ENCODE measurements around the gene PRDM1.

PRDM1 gene

DNA sequence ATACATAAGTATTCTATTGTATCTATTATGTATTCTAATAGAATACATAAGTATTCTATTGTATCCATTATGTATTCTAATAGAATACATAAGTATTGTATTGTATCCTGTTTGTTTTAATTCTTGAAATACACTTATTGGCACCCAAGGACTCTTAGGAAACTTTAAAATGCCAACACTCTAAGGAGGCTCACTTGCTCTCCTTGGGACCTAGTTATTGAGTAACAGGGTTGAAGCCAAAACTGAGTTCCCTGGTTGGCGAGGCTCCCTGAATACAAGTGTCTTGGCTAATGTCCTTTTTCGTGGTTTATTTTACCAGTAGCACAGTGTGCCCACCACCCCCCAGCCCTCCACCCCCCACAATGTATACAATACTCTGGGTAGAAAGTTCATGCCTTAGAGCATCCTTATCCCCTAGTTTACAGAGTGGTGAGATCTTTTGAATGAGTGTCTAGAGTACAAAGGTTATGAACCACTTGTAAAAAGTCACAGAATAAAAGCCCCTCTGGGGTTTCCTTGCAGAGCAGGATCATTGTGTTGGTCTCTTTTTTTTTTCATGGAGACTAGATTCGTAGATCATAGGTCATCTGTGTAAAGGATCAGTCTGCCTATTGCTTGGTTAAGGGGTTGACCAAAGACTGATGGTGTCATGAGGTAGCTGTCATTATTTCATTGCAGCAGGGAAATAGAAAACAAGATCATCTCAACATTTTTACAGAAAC lies 32.5 kb upstream of the PRDM1 start:
- Mint-ChIP-seq H3K9me3 (no peaks in the 10 kb centered on the region), H3K4me3 (no peak overlapping the region), H3K4me1 (peaks cover 76% of the 10 kb centered on the region), H3K27ac (no peak overlapping the region), H3K27me3 (ENCODE audit: low read depth, poor library complexity) (peaks cover 9% of the 10 kb centered on the region), H3K36me3 (ENCODE audit: low read depth) (no peaks in the 10 kb centered on the region)
- no peak for DNase-seq
- TF ChIP-seq, protein P1, sequence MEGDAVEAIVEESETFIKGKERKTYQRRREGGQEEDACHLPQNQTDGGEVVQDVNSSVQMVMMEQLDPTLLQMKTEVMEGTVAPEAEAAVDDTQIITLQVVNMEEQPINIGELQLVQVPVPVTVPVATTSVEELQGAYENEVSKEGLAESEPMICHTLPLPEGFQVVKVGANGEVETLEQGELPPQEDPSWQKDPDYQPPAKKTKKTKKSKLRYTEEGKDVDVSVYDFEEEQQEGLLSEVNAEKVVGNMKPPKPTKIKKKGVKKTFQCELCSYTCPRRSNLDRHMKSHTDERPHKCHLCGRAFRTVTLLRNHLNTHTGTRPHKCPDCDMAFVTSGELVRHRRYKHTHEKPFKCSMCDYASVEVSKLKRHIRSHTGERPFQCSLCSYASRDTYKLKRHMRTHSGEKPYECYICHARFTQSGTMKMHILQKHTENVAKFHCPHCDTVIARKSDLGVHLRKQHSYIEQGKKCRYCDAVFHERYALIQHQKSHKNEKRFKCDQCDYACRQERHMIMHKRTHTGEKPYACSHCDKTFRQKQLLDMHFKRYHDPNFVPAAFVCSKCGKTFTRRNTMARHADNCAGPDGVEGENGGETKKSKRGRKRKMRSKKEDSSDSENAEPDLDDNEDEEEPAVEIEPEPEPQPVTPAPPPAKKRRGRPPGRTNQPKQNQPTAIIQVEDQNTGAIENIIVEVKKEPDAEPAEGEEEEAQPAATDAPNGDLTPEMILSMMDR (IDR thresholded peaks at IDR 0.05), result no peak

DNA sequence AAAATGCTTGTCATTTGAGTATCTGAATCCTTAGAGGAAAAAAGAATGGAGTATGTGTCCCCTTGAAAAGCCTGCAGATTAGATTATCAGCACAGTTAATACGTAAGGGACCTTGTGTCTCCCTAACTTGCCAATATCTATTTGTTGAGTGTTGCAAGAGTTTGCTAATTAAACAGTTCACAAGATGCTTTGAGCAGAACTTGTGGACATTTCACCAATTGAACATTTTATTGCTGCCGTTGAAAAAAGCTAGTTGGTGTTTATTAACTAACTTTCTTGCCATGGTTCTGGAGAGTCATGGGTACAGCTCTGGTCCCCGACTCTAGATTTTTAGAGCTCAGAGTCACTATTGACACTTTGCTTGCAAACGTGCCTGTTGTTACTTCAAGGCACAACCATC lies 30.6 kb upstream of the PRDM1 start:
- H3K9me3 Mint-ChIP-seq, result no peaks in the 10 kb centered on the region
- TF ChIP-seq, protein P1 (IDR thresholded peaks at IDR 0.05), result no peak
- H3K27ac Mint-ChIP-seq, result no peak overlapping the region
- no peak overlapping the region for H3K4me3 Mint-ChIP-seq
- peaks cover 3% of the 10 kb centered on the region for H3K27me3 Mint-ChIP-seq (ENCODE audit: low read depth, poor library complexity)
- H3K4me1 Mint-ChIP-seq, result peaks cover 58% of the 10 kb centered on the region
- no peaks in the 10 kb centered on the region for H3K36me3 Mint-ChIP-seq (ENCODE audit: low read depth)
- DNase-seq, result no peak

DNA sequence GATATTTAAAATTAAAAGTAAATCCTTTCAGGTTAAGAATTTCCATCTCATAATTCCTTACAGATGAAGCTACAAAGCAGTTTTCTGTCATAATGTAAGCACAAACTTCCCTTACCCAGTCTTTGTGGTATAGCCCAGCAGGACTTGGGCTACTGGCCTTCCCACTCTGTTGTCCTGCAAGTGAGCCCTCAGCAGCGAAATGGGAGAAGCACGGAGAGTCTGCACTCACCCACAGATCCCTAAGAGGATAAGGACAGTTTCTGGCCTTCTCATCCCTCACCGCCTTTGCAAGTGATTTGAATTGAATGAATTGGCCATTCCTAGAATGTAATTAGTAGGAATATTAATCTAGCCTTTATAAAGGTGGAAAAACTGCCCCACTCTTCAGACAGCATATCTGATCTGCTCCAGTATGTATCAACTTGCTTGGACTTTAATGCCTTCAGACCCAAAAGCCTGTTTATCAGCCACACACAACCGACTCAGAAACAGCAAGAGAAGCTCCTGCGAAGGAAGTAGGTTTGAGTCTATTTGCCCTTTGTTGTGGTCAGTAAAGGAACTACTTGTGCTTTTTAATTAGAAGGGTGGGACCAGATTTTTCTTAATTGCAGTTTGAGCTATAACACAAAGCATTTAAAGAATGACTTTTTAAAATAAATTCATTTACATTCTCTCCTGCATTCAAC lies 29.9 kb upstream of the PRDM1 start:
- Mint-ChIP-seq H3K4me1 (peaks cover 51% of the 10 kb centered on the region), H3K36me3 (ENCODE audit: low read depth) (no peaks in the 10 kb centered on the region), H3K4me3 (no peak overlapping the region), H3K9me3 (no peaks in the 10 kb centered on the region), H3K27me3 (ENCODE audit: low read depth, poor library complexity) (peaks cover 3% of the 10 kb centered on the region), H3K27ac (no peak overlapping the region)
- TF ChIP-seq, protein P1 (IDR thresholded peaks at IDR 0.05), result no peak
- no peak for DNase-seq

DNA sequence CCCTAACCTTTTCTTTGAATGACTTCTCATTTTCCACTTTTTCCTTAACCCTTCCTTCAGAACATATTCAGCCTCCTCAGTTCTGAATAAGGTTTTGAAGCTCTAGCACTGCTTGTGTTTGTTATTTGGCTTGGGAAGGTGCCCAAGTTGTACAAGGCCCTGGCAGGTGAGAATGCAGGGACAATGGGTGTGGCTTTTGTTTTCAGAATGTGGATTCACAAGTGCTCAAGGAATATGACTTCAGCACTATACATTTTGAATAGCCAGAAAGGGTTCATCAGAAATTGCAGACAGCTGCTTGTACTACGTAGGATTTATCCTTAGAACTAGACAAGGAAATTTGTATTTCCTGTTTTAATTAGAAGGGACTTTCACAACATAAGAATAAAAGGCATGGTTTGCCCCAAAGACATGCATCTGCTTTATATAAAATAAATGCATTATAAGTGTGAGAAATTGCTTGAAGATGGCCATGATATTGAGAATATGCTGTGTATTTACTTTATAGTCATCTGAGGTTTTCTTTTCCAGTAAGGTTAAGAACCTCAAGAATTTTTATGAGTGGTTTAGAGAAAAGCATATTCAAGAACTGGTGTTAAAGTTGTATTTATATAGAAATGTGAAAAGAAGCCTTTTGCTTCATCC lies 29.3 kb upstream of the PRDM1 start:
- no peaks in the 10 kb centered on the region for H3K27me3 Mint-ChIP-seq (ENCODE audit: low read depth, poor library complexity)
- no peak overlapping the region for H3K4me3 Mint-ChIP-seq
- peaks cover 49% of the 10 kb centered on the region for H3K4me1 Mint-ChIP-seq
- H3K36me3 Mint-ChIP-seq (ENCODE audit: low read depth), result no peaks in the 10 kb centered on the region
- DNase-seq, result no peak
- TF ChIP-seq, protein P1 (IDR thresholded peaks at IDR 0.05), result no peak
- H3K9me3 Mint-ChIP-seq, result no peaks in the 10 kb centered on the region
- H3K27ac Mint-ChIP-seq, result no peak overlapping the region

DNA sequence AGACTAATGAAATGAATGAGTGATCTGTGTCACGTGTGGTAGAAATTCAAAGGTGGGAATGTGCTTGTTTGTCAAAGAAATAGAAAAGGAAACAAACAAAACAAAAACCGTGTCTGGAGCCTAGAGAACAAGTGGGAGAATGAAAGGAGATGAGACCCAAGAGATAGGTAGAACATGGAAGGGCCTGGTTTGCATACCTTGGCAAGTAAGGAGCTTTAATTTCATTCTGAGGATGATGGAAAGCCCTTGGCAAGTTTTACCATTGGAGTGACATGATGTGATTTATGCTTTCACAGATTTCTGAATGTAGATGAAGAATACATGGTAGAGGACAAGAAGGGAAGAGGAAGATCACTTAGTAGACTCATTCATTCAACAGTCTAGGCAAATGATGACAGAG lies 26.8 kb upstream of the PRDM1 start:
- H3K4me3 Mint-ChIP-seq, result no peak overlapping the region
- TF ChIP-seq, protein P1 (IDR thresholded peaks at IDR 0.05), result no peak
- peaks cover 48% of the 10 kb centered on the region for H3K4me1 Mint-ChIP-seq
- no peak overlapping the region for H3K27ac Mint-ChIP-seq
- H3K9me3 Mint-ChIP-seq, result no peaks in the 10 kb centered on the region
- DNase-seq, result no peak
- no peaks in the 10 kb centered on the region for H3K27me3 Mint-ChIP-seq (ENCODE audit: low read depth, poor library complexity)
- no peaks in the 10 kb centered on the region for H3K36me3 Mint-ChIP-seq (ENCODE audit: low read depth)
